ENCODE results near the gene LGALS3BP.
"Not testable (repeated sequence)": the region's sequence is repeated elsewhere in the genome, so short reads cannot be mapped to it uniquely, and the experiment has no call there.

The LGALS3BP gene

GRCh38 chr17:78979780-78980623 lies at the start of gene LGALS3BP:
TSS of gene LGALS3BP (minus strand) at chr17:78979923. CDS start at chr17:78977191, 2,732 bp downstream.
- in situ Hi-C loops (cut with HindIII; ENCODE audit: low sequenced_read_pairs), result no loop called here

GRCh38 chr17:79028496-79029326 lies 49.0 kb upstream of the LGALS3BP start:
- in situ Hi-C loops (cut with HindIII; ENCODE audit: low sequenced_read_pairs), result loop anchor here (25.0 kb wide), 1 partner anchor 334 kb away; no protein-coding TSS in a partner anchor

GRCh38 chr17:79027925-79028491 lies 48.3 kb upstream of the LGALS3BP start:
- in situ Hi-C loops (cut with HindIII; ENCODE audit: low sequenced_read_pairs), result loop anchor here (25.0 kb wide), 1 partner anchor 334 kb away; no protein-coding TSS in a partner anchor

GRCh38 chr17:79027274-79027924 lies 47.7 kb upstream of the LGALS3BP start:
- in situ Hi-C loops (cut with HindIII; ENCODE audit: low sequenced_read_pairs), result loop anchor here (25.0 kb wide), 1 partner anchor 335 kb away; no protein-coding TSS in a partner anchor

- in situ Hi-C loops (cut with HindIII; ENCODE audit: low sequenced_read_pairs), result loop anchor here (25.0 kb wide), 1 partner anchor 336 kb away; no protein-coding TSS in a partner anchor
Measured at GRCh38 chr17:79026376-79027273, 46.9 kb upstream of the LGALS3BP start.

GRCh38 chr17:79024901-79025737 lies 45.4 kb upstream of the LGALS3BP start:
- in situ Hi-C loops (cut with HindIII; ENCODE audit: low sequenced_read_pairs), result loop anchor here (25.0 kb wide), 1 partner anchor 337 kb away; no protein-coding TSS in a partner anchor

GRCh38 chr17:79023886-79024771 lies 44.4 kb upstream of the LGALS3BP start, which contains the start of gene C1QTNF1:
TSS of gene C1QTNF1 (plus strand) at chr17:79024169. CDS start at chr17:79043969, 19,800 bp downstream.
- in situ Hi-C loops (cut with HindIII; ENCODE audit: low sequenced_read_pairs), result no loop called here

GRCh38 chr17:79023180-79023705 lies 43.5 kb upstream of the LGALS3BP start:
- in situ Hi-C loops (cut with HindIII; ENCODE audit: low sequenced_read_pairs), result no loop called here

- in situ Hi-C loops (cut with HindIII; ENCODE audit: low sequenced_read_pairs), result no loop called here
Measured at GRCh38 chr17:79022507-79022991, 42.8 kb upstream of the LGALS3BP start.

GRCh38 chr17:79021929-79022328 lies 42.2 kb upstream of the LGALS3BP start:
- in situ Hi-C loops (cut with HindIII; ENCODE audit: low sequenced_read_pairs), result not testable (repeated sequence)

GRCh38 chr17:79020631-79021301 lies 41.0 kb upstream of the LGALS3BP start:
- in situ Hi-C loops (cut with HindIII; ENCODE audit: low sequenced_read_pairs), result no loop called here

- in situ Hi-C loops (cut with HindIII; ENCODE audit: low sequenced_read_pairs), result no loop called here
Measured at GRCh38 chr17:79019632-79020584, 40.2 kb upstream of the LGALS3BP start.

- in situ Hi-C loops (cut with HindIII; ENCODE audit: low sequenced_read_pairs), result no loop called here
Measured at GRCh38 chr17:79019261-79019631, 39.5 kb upstream of the LGALS3BP start.

- in situ Hi-C loops (cut with HindIII; ENCODE audit: low sequenced_read_pairs), result no loop called here
Measured at GRCh38 chr17:79018370-79018695, 38.6 kb upstream of the LGALS3BP start.

GRCh38 chr17:79017546-79018369 lies 38.0 kb upstream of the LGALS3BP start:
- in situ Hi-C loops (cut with HindIII; ENCODE audit: low sequenced_read_pairs), result no loop called here
